ENCODE results near the gene KCTD10. TPM values are rescaled to one million over a fixed set of nuclear protein-coding genes. Genes with fewer than 3 reads are reported as not detected.

KCTD10 gene
- total RNA-seq, 1 experiment from 2014 or later: 54.5 TPM

GRCh38 chr12:109481863-109482262 lies 4.8 kb upstream of the KCTD10 start:
- ChIA-PET CTCF (no interaction called here), POLR2A (ENCODE audit: low non-redundant PET) (no interaction called here)
- intact Hi-C loops (cut with micrococcal nuclease; ENCODE audit: unreplicated experiment): no loop called here
- TF ChIP-seq EZH2 (IDR thresholded peaks at IDR 0.05; ENCODE audit: borderline replicate concordance, low read depth, low read length, poor library complexity, severe bottlenecking) (no peak), CTCF (conservative IDR thresholded peaks at IDR 0.05; ENCODE audit: low read depth, low read length) (no peak)
- Histone ChIP-seq H3K27ac (ENCODE audit: low read depth, low read length, poor library complexity, severe bottlenecking) (no peak overlapping the region), H3K9me3 (ENCODE audit: low read depth, low read length, poor library complexity, severe bottlenecking) (no peaks in the 10 kb centered on the region), H3K27me3 (replicated peaks; ENCODE audit: insufficient read depth, low read depth, low read length, poor library complexity) (no peaks in the 10 kb centered on the region), H3K4me3 (ENCODE audit: low read depth, low read length, poor library complexity, severe bottlenecking) (no peak overlapping the region), H3K36me3 (ENCODE audit: insufficient read depth, low read length, poor library complexity, severe bottlenecking) (peaks cover 34% of the 10 kb centered on the region), H3K4me1 (ENCODE audit: insufficient read depth, low read length, poor library complexity, severe bottlenecking) (peaks cover 7% of the 10 kb centered on the region)
- no peak for DNase-seq (ENCODE audit: low spot score)
- BruUV-seq (replicated peaks): no TSS peak

GRCh38 chr12:109480356-109480755 lies 3.3 kb upstream of the KCTD10 start:
- no TSS peak for BruUV-seq (replicated peaks)
- no peak for TF ChIP-seq CTCF (conservative IDR thresholded peaks at IDR 0.05; ENCODE audit: low read depth, low read length)
- no peak for TF ChIP-seq EZH2 (IDR thresholded peaks at IDR 0.05; ENCODE audit: borderline replicate concordance, low read depth, low read length, poor library complexity, severe bottlenecking)
- Histone ChIP-seq H3K36me3 (ENCODE audit: insufficient read depth, low read length, poor library complexity, severe bottlenecking) (peaks cover 19% of the 10 kb centered on the region), H3K27ac (ENCODE audit: low read depth, low read length, poor library complexity, severe bottlenecking) (no peak overlapping the region), H3K4me3 (ENCODE audit: low read depth, low read length, poor library complexity, severe bottlenecking) (no peak overlapping the region), H3K4me1 (ENCODE audit: insufficient read depth, low read length, poor library complexity, severe bottlenecking) (peaks cover 16% of the 10 kb centered on the region), H3K27me3 (replicated peaks; ENCODE audit: insufficient read depth, low read depth, low read length, poor library complexity) (no peaks in the 10 kb centered on the region), H3K9me3 (ENCODE audit: low read depth, low read length, poor library complexity, severe bottlenecking) (no peaks in the 10 kb centered on the region)
- ChIA-PET POLR2A (ENCODE audit: low non-redundant PET) (no interaction called here), CTCF (no interaction called here)
- no peak for DNase-seq (ENCODE audit: low spot score)
- intact Hi-C loops (cut with micrococcal nuclease; ENCODE audit: unreplicated experiment): no loop called here

- Histone ChIP-seq H3K27ac (ENCODE audit: low read depth, low read length, poor library complexity, severe bottlenecking) (no peak overlapping the region), H3K4me3 (ENCODE audit: low read depth, low read length, poor library complexity, severe bottlenecking) (no peak overlapping the region), H3K36me3 (ENCODE audit: insufficient read depth, low read length, poor library complexity, severe bottlenecking) (peaks cover 13% of the 10 kb centered on the region), H3K9me3 (ENCODE audit: low read depth, low read length, poor library complexity, severe bottlenecking) (no peaks in the 10 kb centered on the region), H3K27me3 (replicated peaks; ENCODE audit: insufficient read depth, low read depth, low read length, poor library complexity) (no peaks in the 10 kb centered on the region), H3K4me1 (ENCODE audit: insufficient read depth, low read length, poor library complexity, severe bottlenecking) (peaks cover 17% of the 10 kb centered on the region)
- no TSS peak for BruUV-seq (replicated peaks)
- DNase-seq (ENCODE audit: low spot score): no peak
- ChIA-PET CTCF (no interaction called here), POLR2A (ENCODE audit: low non-redundant PET) (no interaction called here)
- no peak for TF ChIP-seq CTCF (conservative IDR thresholded peaks at IDR 0.05; ENCODE audit: low read depth, low read length)
- no peak for TF ChIP-seq EZH2 (IDR thresholded peaks at IDR 0.05; ENCODE audit: borderline replicate concordance, low read depth, low read length, poor library complexity, severe bottlenecking)
- intact Hi-C loops (cut with micrococcal nuclease; ENCODE audit: unreplicated experiment): loop anchor here (5.0 kb wide), 1 partner anchor 47 kb away; no protein-coding TSS in a partner anchor
Observed at GRCh38 chr12:109479761-109480160, 2.7 kb upstream of the KCTD10 start.

Data from A673 (cell line).